Umbilical cord (tissue), 2 donors: ENCODE data around the gene ZMIZ1. TPM values are rescaled to one million over a fixed set of nuclear protein-coding genes. Genes with fewer than 3 reads are reported as not detected.

Source experiments
- DNase-seq: peaks from one replicate; pipeline ENCODE4 v3.0.0-alpha.2; 2015; ENCODE audit warnings: low spot score
- total RNA-seq: library from RNA; depleted of rRNA; stranded (reverse); fragments of >200 nt; gene quantifications from one replicate; pipeline ENCODE4 v1.2.3, GENCODE V29; 2014; ENCODE audit warnings: low replicate concordance; ENCODE audit not compliant: insufficient read depth

ZMIZ1 gene
- total RNA-seq, 1 donor from 2014 or later, result 20.5 TPM

- DNase-seq, result peak; percentile 43
Measured at GRCh38 chr10:79050896-79051555, 17.7 kb upstream of the ZMIZ1 start.

DNA sequence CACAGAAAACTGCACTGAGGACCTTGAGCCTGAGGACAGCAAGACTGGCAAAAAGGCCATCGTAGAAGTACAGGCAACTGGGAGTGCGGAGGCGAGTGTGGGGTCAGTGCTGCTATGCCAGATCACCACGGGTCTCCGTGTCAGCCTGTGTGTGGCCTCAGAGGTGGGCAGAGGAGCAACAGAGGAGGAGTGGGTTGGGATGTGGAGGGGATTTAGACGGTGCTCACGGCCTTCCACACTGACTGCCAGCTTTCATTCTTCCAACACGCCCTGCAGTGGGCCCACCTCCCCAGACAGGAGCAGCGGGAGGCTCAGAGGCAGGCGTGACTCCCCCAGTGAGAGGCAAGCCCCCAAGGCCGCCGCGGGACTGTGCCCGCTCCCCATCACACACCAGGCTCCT lies 17.0 kb upstream of the ZMIZ1 start:
- no peak for DNase-seq

GRCh38 chr10:79052291-79053080 lies 16.3 kb upstream of the ZMIZ1 start:
- no peak for DNase-seq

DNA sequence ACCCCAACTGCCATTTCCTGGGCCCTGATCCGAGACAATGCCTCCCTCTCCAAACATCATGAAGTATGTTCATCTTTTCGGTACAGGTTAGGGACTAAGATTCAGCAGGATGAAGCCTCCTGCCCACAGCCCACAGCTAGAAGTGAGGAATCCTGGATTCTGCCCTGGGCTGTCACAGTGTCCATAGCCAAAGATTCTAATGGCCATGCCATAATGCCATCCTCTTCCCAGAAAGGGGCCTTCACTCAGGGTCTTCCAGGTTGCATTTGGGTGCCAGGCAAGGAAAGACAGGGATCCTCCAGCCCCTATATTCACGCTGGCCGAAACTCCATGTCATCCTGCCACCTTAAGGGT lies 15.7 kb upstream of the ZMIZ1 start:
- DNase-seq, result no peak

DNA sequence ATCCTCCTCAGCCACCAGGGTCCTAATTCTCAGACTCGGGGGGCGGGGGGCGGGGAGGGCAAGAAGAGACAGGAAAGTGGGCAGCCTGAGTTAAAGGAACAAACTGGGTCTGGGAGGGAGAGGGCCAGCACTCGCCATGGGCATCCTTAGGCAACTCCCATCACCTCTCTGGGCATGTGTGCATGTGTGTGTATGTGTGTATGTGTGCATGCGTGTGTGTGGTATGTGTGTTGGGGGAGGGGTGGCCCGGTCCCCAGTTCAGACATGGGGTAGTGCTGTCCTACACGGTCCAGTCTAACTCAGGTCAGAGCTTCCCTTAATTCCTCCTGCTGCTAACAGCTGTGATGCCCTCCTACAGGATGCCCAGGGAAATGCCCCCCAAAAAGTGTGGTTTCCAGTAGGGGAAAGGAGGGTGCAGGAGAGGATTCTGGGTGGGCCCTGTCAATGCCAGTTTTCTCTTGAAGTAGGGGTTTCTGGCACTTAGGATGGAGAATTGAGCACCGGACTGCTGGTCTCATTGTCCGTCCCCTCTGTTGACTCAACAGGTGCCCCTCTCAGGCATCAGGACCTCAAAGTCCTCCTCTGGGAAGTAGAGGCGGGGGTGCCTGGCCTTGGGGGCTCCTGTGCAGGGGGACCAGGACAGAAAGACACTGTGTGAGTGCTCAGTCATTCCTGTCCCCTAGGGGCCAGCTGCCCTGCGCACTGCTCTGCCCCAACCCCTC lies 15.1 kb upstream of the ZMIZ1 start:
- no peak for DNase-seq

- no peak for DNase-seq
Measured at GRCh38 chr10:79054203-79055099, 14.3 kb upstream of the ZMIZ1 start.

DNA sequence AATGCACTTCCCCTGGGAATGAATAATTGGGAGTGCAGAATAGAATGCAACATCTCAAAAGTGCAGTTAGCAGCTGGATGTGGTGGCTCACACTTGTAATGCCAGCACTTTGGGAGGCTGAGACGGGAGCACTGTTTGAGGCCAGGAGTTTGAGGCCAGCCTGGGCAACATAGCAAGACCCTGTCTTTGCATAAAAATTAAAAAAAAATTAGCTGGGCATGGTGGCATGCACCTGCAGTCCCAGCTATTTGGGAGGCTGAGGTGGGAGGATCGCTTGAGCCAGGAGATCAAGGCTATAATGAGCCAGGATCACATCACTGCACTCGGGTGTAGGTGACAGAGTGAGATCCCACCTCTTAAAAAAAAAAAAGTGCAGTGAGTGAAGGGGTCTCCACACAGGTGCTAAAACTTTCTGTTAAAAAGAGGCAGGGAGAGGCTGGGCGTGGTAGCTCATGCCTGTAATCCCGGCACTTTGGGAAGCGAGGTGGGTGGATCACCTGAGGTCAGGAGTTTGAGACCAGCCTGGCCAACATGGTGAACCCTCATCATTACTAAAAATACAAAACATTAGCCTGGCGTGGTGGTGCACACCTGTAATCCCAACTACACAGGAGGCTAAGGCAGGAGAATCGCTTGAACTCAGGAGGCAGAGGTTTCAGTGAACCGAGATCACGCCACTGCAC lies 13.5 kb upstream of the ZMIZ1 start:
- DNase-seq, result no peak

DNA sequence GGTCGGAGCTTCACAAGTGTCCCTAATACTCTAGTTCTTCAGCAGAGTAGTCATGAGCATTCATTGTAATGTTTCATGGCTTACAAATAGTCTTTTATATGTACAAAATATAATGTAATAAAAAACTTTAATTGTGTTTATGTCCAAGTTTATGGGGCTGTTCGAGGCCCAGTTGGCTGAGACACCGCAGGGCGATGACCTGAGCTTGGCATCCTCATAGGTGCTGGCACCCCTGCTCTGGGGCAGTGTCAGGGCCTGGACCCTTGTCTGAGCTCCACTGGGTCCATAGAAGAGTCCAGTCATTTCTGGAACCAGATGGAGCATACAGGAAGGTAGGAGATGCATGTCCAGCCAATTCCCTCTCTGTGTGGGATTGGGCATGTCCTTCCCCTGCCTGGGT lies 12.9 kb upstream of the ZMIZ1 start:
- no peak for DNase-seq

DNA sequence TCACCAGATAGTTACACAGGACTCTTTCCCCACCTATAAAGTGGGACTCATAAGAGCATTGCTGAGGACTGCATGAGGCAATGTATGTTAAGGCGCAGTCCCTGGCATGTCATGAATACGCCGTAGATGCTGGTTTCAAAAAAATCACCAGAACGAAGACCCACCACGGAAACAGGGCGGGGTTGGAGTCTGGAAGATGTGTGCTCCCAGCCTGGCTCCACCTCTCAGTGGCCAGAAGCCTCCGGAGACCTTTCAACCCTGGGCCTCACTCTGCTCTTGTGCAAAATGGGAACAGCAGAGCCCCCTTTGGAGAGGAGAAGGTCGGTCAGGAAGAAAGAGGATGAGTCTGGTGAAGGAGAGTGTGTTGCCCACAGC lies 12.4 kb upstream of the ZMIZ1 start:
- DNase-seq, result no peak

GRCh38 chr10:79056736-79057391 lies 11.9 kb upstream of the ZMIZ1 start:
- no peak for DNase-seq

DNA sequence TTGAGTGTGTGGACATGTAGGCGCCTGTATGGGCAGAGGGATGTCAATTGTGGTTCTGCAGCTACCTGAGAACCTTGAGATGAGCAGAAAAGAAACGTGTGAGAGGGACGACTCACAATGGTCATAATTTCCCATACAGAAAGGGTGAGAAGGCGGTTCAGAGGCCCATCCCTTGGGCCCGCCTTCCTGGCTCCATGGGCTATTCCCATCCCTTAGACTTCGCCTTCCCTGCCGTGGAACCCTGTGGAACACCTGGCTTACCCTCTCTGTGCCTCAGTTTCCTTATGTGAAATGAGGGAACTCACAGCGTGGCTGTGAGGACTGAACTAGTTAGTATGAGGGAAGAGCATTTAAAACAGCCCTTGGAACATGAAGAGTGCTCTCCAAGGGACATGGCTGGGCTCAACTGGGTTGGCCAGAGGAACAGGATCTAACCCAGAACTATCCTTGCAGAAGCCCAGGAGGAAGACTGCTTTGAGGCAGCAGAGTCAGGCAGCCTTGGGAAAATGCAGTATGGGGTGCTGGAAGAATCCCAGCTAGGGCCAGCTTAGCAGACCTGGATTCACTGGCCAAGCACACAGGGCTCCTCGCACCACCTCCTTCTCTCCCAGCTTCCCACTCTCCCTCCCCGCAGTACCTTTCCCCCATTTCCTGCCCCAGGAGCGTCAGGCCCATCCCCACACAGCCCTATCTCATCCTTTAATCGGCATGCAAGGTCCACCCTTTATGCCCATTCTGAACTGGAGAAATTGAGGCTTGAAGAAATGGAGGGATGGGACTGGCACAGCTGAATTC lies 11.1 kb upstream of the ZMIZ1 start:
- DNase-seq, result no peak

DNA sequence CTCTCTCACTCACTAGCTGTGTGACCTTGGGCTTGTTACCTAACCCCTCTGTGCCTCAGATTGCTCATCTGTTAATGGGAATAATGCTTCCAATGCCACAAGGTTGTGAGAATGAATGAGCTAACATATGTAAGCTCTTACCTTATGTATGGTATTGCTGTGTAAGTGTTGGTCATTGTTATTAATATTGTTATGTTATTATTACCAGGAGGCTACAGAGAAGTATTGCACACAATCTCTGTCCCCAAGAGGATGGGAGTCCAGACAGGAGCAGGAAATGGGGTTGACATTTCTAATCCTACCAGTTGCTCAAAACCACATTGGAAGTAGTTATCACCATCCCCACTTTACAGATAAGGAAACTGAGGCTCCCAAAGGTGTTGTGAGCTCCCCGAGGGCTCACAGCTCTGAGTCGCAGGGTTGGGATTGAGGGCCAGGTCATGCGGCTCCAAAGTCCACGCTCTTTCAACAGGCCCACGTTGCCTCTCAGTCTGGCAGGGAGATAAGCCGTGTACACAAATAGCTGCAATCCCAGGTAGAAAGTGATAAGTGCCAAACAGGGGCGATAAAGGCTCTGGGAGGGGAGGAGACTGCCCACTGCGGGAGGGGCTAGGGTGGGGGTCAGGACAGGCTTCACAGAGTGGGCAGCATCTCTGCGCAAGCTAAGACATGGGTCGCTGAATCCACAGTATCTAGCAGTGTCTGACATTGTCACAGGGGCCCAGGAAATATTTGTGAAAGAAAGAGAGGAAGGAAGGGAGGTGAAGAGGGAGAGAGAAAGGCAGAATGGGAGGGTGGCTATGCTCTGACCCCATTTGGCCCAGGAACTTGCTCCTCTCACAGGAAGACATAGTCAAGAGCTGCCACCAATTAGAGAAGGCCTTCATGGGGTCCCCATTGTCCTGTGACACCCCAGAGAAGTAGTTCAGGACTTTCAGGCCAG lies 9.6 kb upstream of the ZMIZ1 start:
- no peak for DNase-seq

DNA sequence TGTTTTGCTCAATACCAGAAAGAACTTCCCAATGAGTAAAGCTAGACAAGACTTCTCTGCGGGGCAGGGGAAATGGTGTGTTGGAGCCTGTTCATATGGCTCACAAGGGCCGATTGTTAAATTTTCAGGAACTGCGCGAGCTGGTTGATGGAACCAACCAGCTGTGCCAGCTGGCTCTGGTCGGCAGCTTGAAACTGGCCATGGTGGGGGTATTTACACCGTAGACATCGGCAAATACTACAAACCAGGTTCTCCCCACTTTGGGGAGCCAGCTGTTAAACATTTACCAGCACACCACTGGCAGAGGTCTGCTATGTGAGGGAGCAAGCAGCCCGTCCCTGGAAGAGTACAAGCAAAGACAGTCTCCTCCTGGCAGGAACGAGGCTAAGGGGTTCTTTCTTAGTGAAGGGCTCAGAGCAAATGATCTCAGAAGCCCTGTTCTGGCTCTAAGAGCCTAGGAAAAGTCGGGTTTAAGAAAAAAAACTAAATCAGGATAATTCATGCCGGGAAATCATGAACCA lies 8.8 kb upstream of the ZMIZ1 start:
- no peak for DNase-seq

GRCh38 chr10:79060641-79061255 lies 8.0 kb upstream of the ZMIZ1 start:
- no peak for DNase-seq

GRCh38 chr10:79061441-79062315 lies 7.1 kb upstream of the ZMIZ1 start:
- no peak for DNase-seq

DNA sequence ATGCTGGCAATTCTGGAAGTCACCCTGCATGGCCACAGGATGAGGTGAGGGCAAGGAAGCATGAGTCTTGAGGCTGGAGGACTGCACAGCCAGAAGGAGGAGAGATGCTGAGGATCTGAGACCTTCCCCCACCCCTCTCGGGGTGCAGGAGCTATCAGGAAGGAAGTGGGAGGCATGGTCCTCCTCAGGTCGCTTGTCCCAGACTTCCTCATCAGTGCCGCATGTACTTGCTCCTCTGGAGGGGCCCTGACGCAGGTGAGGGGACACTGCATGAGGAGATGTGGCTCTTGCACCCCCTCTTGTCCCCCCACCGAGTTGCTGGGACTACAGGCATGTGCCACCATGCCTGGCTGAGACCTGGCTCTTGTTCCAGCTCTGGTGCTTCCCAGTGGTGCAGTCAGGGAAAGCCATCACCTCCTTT lies 5.7 kb upstream of the ZMIZ1 start:
- DNase-seq, result no peak
